Measurements from ENCODE around the gene RDH5.

RDH5 gene

GRCh38 chr12:55716582-55716957, 3.6 kb upstream of the RDH5 start:
- TF ChIP-seq FOXM1 (IDR thresholded peaks at IDR 0.05; ENCODE audit: borderline replicate concordance, low read depth) (no peak), MAX (IDR thresholded peaks at IDR 0.05) (no peak), ZBTB7A (IDR thresholded peaks at IDR 0.05; ENCODE audit: low read depth) (no peak; the same call in 1 of the 2 replicates), EP300 (IDR thresholded peaks at IDR 0.05; ENCODE audit: borderline replicate concordance) (no peak), RAD21 (IDR thresholded peaks at IDR 0.05; ENCODE audit: low read depth) (no peak), CREB1 (IDR thresholded peaks at IDR 0.05; ENCODE audit: low read depth) (no peak), YY1 (IDR thresholded peaks at IDR 0.05; ENCODE audit: low read depth) (no peak), TAF1 (IDR thresholded peaks at IDR 0.05; ENCODE audit: low read depth) (no peak; the same call in 1 of the 2 replicates), NFIC (IDR thresholded peaks at IDR 0.05) (no peak), CEBPB (IDR thresholded peaks at IDR 0.05) (no peak), REST (IDR thresholded peaks at IDR 0.05; ENCODE audit: low read depth) (no peak), TEAD4 (IDR thresholded peaks at IDR 0.05) (no peak), EGR1 (IDR thresholded peaks at IDR 0.05) (no peak)

- TF ChIP-seq RAD21 (IDR thresholded peaks at IDR 0.05; ENCODE audit: low read depth), result no peak
- TF ChIP-seq CEBPB (IDR thresholded peaks at IDR 0.05), result no peak
- no peak for TF ChIP-seq EGR1 (IDR thresholded peaks at IDR 0.05)
- no peak for TF ChIP-seq MAX (IDR thresholded peaks at IDR 0.05)
- no peak for TF ChIP-seq TEAD4 (IDR thresholded peaks at IDR 0.05)
- no peak for TF ChIP-seq EP300 (IDR thresholded peaks at IDR 0.05; ENCODE audit: borderline replicate concordance)
- TF ChIP-seq YY1 (IDR thresholded peaks at IDR 0.05; ENCODE audit: low read depth), result no peak
- no peak for TF ChIP-seq FOXM1 (IDR thresholded peaks at IDR 0.05; ENCODE audit: borderline replicate concordance, low read depth)
- no peak for TF ChIP-seq REST (IDR thresholded peaks at IDR 0.05; ENCODE audit: low read depth)
- no peak for TF ChIP-seq NFIC (IDR thresholded peaks at IDR 0.05)
- no peak for TF ChIP-seq USF1 (IDR thresholded peaks at IDR 0.05)
Measured at GRCh38 chr12:55717011-55718007, 2.9 kb upstream of the RDH5 start.

- TF ChIP-seq EGR1 (IDR thresholded peaks at IDR 0.05) (peak; percentile 61; the same call in 1 of the 2 replicates), TEAD4 (IDR thresholded peaks at IDR 0.05) (0 out of 2 replicates have a peak, but pooled peaks have one; percentile 30), ZBTB7A (IDR thresholded peaks at IDR 0.05; ENCODE audit: low read depth) (no peak)
Measured at GRCh38 chr12:55718015-55718414, 2.2 kb upstream of the RDH5 start.

GRCh38 chr12:55718624-55719275, 1.4 kb upstream of the RDH5 start:
- no peak for TF ChIP-seq MAX (IDR thresholded peaks at IDR 0.05)
- TF ChIP-seq CEBPB (IDR thresholded peaks at IDR 0.05), result no peak

GRCh38 chr12:55719371-55719770, 822 bp upstream of the RDH5 start:
- TF ChIP-seq CREB1 (IDR thresholded peaks at IDR 0.05; ENCODE audit: low read depth) (no peak), REST (IDR thresholded peaks at IDR 0.05; ENCODE audit: low read depth) (no peak), EGR1 (IDR thresholded peaks at IDR 0.05) (no peak), TAF1 (IDR thresholded peaks at IDR 0.05; ENCODE audit: low read depth) (no peak), TEAD4 (IDR thresholded peaks at IDR 0.05) (no peak), USF1 (IDR thresholded peaks at IDR 0.05) (no peak)

All from Ishikawa (cell line).